Chondrocyte (in vitro differentiated cells): ENCODE data around the gene HAP1. TPM values are rescaled to one million over a fixed set of nuclear protein-coding genes. Genes with fewer than 3 reads are reported as not detected.

Experiments used
- DNase-seq: peaks from one replicate; pipeline ENCODE4 v3.0.0; 2021; ENCODE audit warnings: mixed read lengths, low spot score
- H3K27ac Mint-ChIP-seq: one replicate; pipeline ENCODE4 v1.8.0; 2021; ENCODE audit warnings: mild to moderate bottlenecking, moderate library complexity, mixed read lengths; ENCODE audit not compliant: unreplicated experiment
- H3K27me3 Mint-ChIP-seq: 2 replicates; pipeline ENCODE4 v1.8.0; 2021; ENCODE audit warnings: low read depth, mixed read lengths
- H3K36me3 Mint-ChIP-seq: 2 replicates; pipeline ENCODE4 v1.8.0; 2021; ENCODE audit warnings: low read depth, mixed read lengths
- H3K4me1 Mint-ChIP-seq: 2 replicates; pipeline ENCODE4 v1.8.0; 2021; ENCODE audit warnings: low read depth, mild to moderate bottlenecking, mixed read lengths
- H3K4me3 Mint-ChIP-seq: one replicate; pipeline ENCODE4 v1.8.0; 2021; ENCODE audit warnings: mild to moderate bottlenecking, moderate library complexity, mixed read lengths; ENCODE audit not compliant: unreplicated experiment
- H3K9me3 Mint-ChIP-seq: 2 replicates; pipeline ENCODE4 v1.8.0; 2021; ENCODE audit warnings: low read depth, mixed read lengths
- CTCF ChIP-seq: fragments of 200-600 bp; sonication (generic); IDR thresholded peaks from 2 replicates; pipeline ENCODE4 v1.5.0; 2021; ENCODE audit warnings: antibody characterized with exemption, mild to moderate bottlenecking, moderate library complexity
- total RNA-seq: library from RNA; stranded (reverse); gene quantifications from 3 replicates; pipeline ENCODE4 v1.2.1, GENCODE V29; 2021

Gene HAP1
- total RNA-seq, 1 donor from 2014 or later = not detected

- no peak for DNase-seq
- H3K36me3 Mint-ChIP-seq = peaks cover 17% of the 10 kb centered on the region
- H3K27me3 Mint-ChIP-seq = no peaks in the 10 kb centered on the region
- H3K9me3 Mint-ChIP-seq = no peaks in the 10 kb centered on the region
- H3K27ac Mint-ChIP-seq = no peak overlapping the region
- H3K4me3 Mint-ChIP-seq = no peak overlapping the region
- no peak for TF ChIP-seq CTCF
- H3K4me1 Mint-ChIP-seq = no peaks in the 10 kb centered on the region
These were observed 28.4 kb upstream of the HAP1 start for GRCh38 chr17:41762841-41763240.

GRCh38 chr17:41762391-41762790, 27.9 kb upstream of the HAP1 start:
- H3K9me3 Mint-ChIP-seq = no peaks in the 10 kb centered on the region
- no peak overlapping the region for H3K27ac Mint-ChIP-seq
- no peak overlapping the region for H3K4me3 Mint-ChIP-seq
- no peaks in the 10 kb centered on the region for H3K27me3 Mint-ChIP-seq
- TF ChIP-seq CTCF = no peak
- DNase-seq = no peak
- H3K36me3 Mint-ChIP-seq = peaks cover 15% of the 10 kb centered on the region
- H3K4me1 Mint-ChIP-seq = no peaks in the 10 kb centered on the region

- TF ChIP-seq CTCF = no peak
- H3K4me3 Mint-ChIP-seq = no peak overlapping the region
- H3K27ac Mint-ChIP-seq = no peak overlapping the region
- H3K27me3 Mint-ChIP-seq = no peaks in the 10 kb centered on the region
- no peak for DNase-seq
- H3K4me1 Mint-ChIP-seq = no peaks in the 10 kb centered on the region
- peaks cover 16% of the 10 kb centered on the region for H3K36me3 Mint-ChIP-seq
- no peaks in the 10 kb centered on the region for H3K9me3 Mint-ChIP-seq
These were observed 26.4 kb upstream of the HAP1 start for GRCh38 chr17:41760878-41761277.

DNA sequence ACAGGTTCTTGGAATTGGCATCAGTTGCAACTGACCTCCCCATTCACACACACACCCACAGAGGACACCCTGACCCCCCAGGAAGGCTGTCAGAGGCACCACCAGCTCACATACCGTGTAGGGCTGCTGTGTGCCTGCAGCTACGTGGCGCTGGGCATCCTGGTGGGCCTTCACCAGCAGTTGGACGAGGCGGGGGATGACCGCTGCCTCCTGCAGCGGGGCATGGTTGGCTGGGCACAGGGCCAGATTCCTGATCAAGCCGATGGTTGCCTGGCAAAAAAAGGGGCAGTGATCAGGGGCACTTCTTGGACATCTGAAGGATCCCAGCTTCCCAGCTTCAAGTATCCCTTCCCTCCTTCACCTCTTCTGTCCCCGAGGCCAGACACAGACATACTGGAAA, 24.2 kb upstream of the HAP1 start:
- DNase-seq = no peak
- H3K36me3 Mint-ChIP-seq = peaks cover 18% of the 10 kb centered on the region
- no peak overlapping the region for H3K27ac Mint-ChIP-seq
- H3K4me1 Mint-ChIP-seq = no peaks in the 10 kb centered on the region
- no peaks in the 10 kb centered on the region for H3K27me3 Mint-ChIP-seq
- H3K4me3 Mint-ChIP-seq = no peak overlapping the region
- H3K9me3 Mint-ChIP-seq = no peaks in the 10 kb centered on the region
- no peak for TF ChIP-seq CTCF

- Mint-ChIP-seq H3K4me3 (no peak overlapping the region), H3K27ac (no peak overlapping the region), H3K9me3 (no peaks in the 10 kb centered on the region), H3K4me1 (no peaks in the 10 kb centered on the region), H3K36me3 (peaks cover 10% of the 10 kb centered on the region), H3K27me3 (no peaks in the 10 kb centered on the region)
- TF ChIP-seq CTCF = no peak
- no peak for DNase-seq
These were observed 19.6 kb upstream of the HAP1 start for GRCh38 chr17:41754066-41754465.
